ENCODE measurements around the gene SRSF10. TPM values are rescaled to one million over a fixed set of nuclear protein-coding genes. Genes with fewer than 3 reads are reported as not detected.

SRSF10 gene
- total RNA-seq, 1 donor from 2014 or later = 92.4 TPM

DNA sequence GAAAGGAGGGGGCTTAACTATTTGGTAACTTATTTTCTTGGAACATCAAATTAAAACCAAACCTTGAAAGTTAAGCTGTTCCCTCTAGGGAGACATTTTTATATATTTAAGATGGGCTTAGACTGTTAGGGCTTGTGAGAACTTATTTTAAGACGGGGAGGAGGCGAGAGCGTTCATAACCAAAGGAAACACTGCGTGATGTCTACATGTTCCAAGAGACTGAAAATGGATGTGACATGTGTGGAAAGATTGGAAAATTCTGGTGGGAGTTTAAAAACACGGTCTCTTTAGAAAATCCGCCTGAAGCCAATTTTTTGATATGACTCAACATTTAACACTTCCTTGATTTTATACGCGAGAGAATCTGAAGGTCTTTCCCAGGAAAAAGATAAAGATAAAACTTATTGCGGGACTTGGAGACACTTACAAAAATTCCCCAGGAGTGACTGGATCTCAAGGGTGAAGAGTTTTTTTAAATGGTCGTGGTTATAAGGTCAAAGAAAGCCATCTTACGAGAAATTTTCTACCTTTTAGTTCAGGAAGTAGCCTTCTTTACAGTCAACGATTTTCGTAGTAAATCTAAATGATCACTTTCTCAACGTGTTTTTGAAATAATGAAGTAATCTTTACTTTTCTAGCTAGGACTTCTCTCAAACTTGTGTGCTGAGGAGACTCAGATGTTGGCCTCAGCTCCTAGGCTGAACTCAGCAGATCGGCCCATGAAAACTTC is 19.7 kb downstream of the SRSF10 start:
- Histone ChIP-seq H3K36me3 (ENCODE audit: insufficient read depth, low read length) (peaks cover 26% of the 10 kb centered on the region), H3K79me2 (ENCODE audit: insufficient read depth, low read length) (peaks cover 33% of the 10 kb centered on the region), H3K27me3 (ENCODE audit: insufficient read depth, low read length) (no peaks in the 10 kb centered on the region), H3K27ac (ENCODE audit: low read depth, low read length) (peak overlapping the region; percentile 98), H3K9ac (ENCODE audit: low read length) (peak overlapping the region; percentile 99), H4K20me1 (ENCODE audit: insufficient read depth, low read length) (peaks cover 37% of the 10 kb centered on the region), H3K9me3 (ENCODE audit: insufficient read depth, low read depth, low read length) (no peaks in the 10 kb centered on the region), H3K4me3 (ENCODE audit: insufficient read depth, low read depth, low read length) (peak overlapping the region; percentile 89), H3K4me2 (ENCODE audit: low read length) (peak overlapping the region; percentile 78), H3K4me1 (ENCODE audit: insufficient read depth, low read length) (peaks cover 5% of the 10 kb centered on the region), H2AFZ (ENCODE audit: low read depth, low read length) (no peak overlapping the region)
- Mint-ChIP-seq H3K36me3 (ENCODE audit: low read depth, unreplicated experiment) (peaks cover 6% of the 10 kb centered on the region), H3K27me3 (ENCODE audit: low read depth, unreplicated experiment) (no peaks in the 10 kb centered on the region), H3K27ac (ENCODE audit: unreplicated experiment) (peak overlapping the region; percentile 100), H3K9me3 (ENCODE audit: unreplicated experiment) (peaks cover 1% of the 10 kb centered on the region), H3K4me3 (ENCODE audit: unreplicated experiment) (peak overlapping the region; percentile 90), H3K4me1 (ENCODE audit: low read depth, unreplicated experiment) (peaks cover 26% of the 10 kb centered on the region)
- FAIRE-seq (no peak), DNase-seq (ENCODE audit: low read depth) (peak; percentile 39)
- TF ChIP-seq EZH2 (IDR thresholded peaks at IDR 0.05; ENCODE audit: insufficient read depth, low read length) = no peak
- TF ChIP-seq CTCF (IDR thresholded peaks at IDR 0.05; ENCODE audit: insufficient read depth, low read depth, low read length) = no peak

DNA sequence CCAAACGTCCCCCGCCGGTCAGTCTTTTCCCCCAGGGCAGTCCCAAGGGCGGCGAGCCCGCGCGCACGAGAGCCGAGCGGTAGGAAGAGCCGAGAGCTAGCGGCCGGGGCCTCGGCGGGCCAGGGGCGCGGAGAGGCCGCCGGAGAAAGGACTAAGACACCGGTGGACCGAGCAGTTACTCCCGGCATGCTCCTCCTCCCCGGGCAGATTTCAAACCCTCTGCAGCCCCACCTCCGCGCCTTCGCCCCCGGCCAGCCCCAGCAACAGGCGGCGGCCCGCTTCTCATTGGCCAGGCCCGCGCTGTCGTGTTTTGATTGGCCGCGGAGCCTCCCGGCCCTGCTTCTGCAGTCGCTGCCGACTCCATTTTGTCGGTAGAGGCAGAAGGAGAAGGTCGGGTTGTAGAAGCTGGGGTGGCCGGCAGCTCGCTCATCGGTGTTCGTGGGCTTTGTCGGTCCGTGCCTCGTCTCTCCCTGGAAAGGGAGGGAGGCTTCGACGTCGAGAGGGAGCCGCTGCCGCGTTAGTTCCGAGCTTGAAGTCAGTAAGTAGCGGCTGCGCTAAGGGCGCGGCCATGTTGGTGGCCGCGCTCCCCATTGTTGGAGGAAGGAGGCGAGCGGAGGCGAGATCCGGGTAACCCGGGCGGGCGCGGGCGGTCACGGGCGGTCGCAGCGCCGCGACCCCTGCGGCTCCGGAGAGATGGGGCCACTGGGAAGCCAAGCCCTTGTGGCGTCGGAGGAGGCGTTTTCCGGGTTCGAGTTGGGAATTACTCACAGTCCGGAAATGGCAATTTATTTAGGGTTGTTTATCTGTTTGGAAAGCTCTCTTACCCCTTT is 20.5 kb downstream of the SRSF10 start, which contains the start of gene PNRC2:
TSS of gene PNRC2 (plus strand) at position 368 of the 830 bp plus-strand sequence. CDS start 1,630 bp downstream, outside the sequence.
- Histone ChIP-seq H3K36me3 (ENCODE audit: insufficient read depth, low read length) (peaks cover 25% of the 10 kb centered on the region), H3K4me3 (ENCODE audit: insufficient read depth, low read depth, low read length) (peak within 1 kb of the TSS; percentile 89), H3K4me2 (ENCODE audit: low read length) (peak within 1 kb of the TSS; percentile 78), H3K27me3 (ENCODE audit: insufficient read depth, low read length) (no peaks in the 10 kb centered on the region), H2AFZ (ENCODE audit: low read depth, low read length) (peak within 1 kb of the TSS; percentile 67), H4K20me1 (ENCODE audit: insufficient read depth, low read length) (peaks cover 29% of the 10 kb centered on the region), H3K79me2 (ENCODE audit: insufficient read depth, low read length) (peaks cover 33% of the 10 kb centered on the region), H3K4me1 (ENCODE audit: insufficient read depth, low read length) (peaks cover 12% of the 10 kb centered on the region), H3K27ac (ENCODE audit: low read depth, low read length) (peak within 1 kb of the TSS; percentile 98), H3K9me3 (ENCODE audit: insufficient read depth, low read depth, low read length) (no peaks in the 10 kb centered on the region), H3K9ac (ENCODE audit: low read length) (peak within 1 kb of the TSS; percentile 99)
- Mint-ChIP-seq H3K9me3 (ENCODE audit: unreplicated experiment) (peaks cover 1% of the 10 kb centered on the region), H3K4me3 (ENCODE audit: unreplicated experiment) (peak within 1 kb of the TSS; percentile 90), H3K27me3 (ENCODE audit: low read depth, unreplicated experiment) (no peaks in the 10 kb centered on the region), H3K27ac (ENCODE audit: unreplicated experiment) (peak within 1 kb of the TSS; percentile 100), H3K36me3 (ENCODE audit: low read depth, unreplicated experiment) (peaks cover 6% of the 10 kb centered on the region), H3K4me1 (ENCODE audit: low read depth, unreplicated experiment) (peaks cover 30% of the 10 kb centered on the region)
- TF ChIP-seq EZH2 (IDR thresholded peaks at IDR 0.05; ENCODE audit: insufficient read depth, low read length) (no peak), CTCF (IDR thresholded peaks at IDR 0.05; ENCODE audit: insufficient read depth, low read depth, low read length) (no peak)
- no peak for FAIRE-seq
- peak; percentile 89 for DNase-seq (ENCODE audit: low read depth)
